IMR-90 (cell line): ENCODE data around the gene OTC. TPM values are rescaled to one million over a fixed set of nuclear protein-coding genes. Genes with fewer than 3 reads are reported as not detected.

Experiments
- ATAC-seq: fragments of 200-7000 bp; cut with Tn5 transposase; 2 replicates; pipeline ENCODE4 v1.9.1; 2020; ENCODE audit warnings: low read depth, mild to moderate bottlenecking, moderate library complexity
- BruUV-seq: library from RNA; stranded (reverse); fragments of 400-500 nt; replicated peaks from 2 replicates; lab custom pipeline; 2021; lab: Mats Ljungman, UMichigan
- CTCF ChIA-PET: fragments of 300-600 bp; formaldehyde crosslinking; extraction: SDS; loops from one replicate; lab custom pipeline; 2021; ENCODE audit warnings: antibody characterized with exemption; lab: Yijun Ruan, JAX
- POLR2A ChIA-PET: fragments of 300-600 bp; sonication (Branson Sonifier 250); formaldehyde crosslinking; loops from one replicate; lab custom pipeline; 2022; ENCODE audit warnings: antibody characterized with exemption; ENCODE audit not compliant: unreplicated experiment; lab: Charles Lee
- DNase-seq: peaks from one replicate; pipeline ENCODE4 v3.0.0; 2013
- H2AFZ ChIP-seq: replicated peaks from 2 replicates; pipeline ENCODE3; 2013; ENCODE audit warnings: low read length, mild to moderate bottlenecking; ENCODE audit not compliant: poor library complexity
- H2AK5ac ChIP-seq: 2 replicates; pipeline ENCODE4 v1.6.1; 2013; ENCODE audit warnings: low read depth, low read length, inconsistent platforms
- H2AK9ac ChIP-seq: replicated peaks from 2 replicates; pipeline ENCODE3; 2013; ENCODE audit warnings: mild to moderate bottlenecking, low read depth, low read length, moderate library complexity; ENCODE audit not compliant: poor library complexity
- H2BK120ac ChIP-seq: 2 replicates; pipeline ENCODE4 v1.6.1; 2013; ENCODE audit warnings: low read depth, low read length, inconsistent platforms
- H2BK15ac ChIP-seq: 3 replicates; pipeline ENCODE4 v1.6.1; 2013; ENCODE audit warnings: low read depth, low read length, inconsistent platforms
- H2BK20ac ChIP-seq: 2 replicates; pipeline ENCODE4 v1.6.1; 2013; ENCODE audit warnings: low read depth, mild to moderate bottlenecking, inconsistent platforms, low read length, moderate library complexity
- H2BK5ac ChIP-seq: 2 replicates; pipeline ENCODE4 v1.6.1; 2013; ENCODE audit warnings: mild to moderate bottlenecking, low read depth, low read length, inconsistent platforms; ENCODE audit not compliant: poor library complexity, severe bottlenecking
- H3K14ac ChIP-seq: replicated peaks from 2 replicates; pipeline ENCODE4 v1.6.1; 2013; ENCODE audit warnings: low read depth, low read length, inconsistent platforms
- H3K18ac ChIP-seq: 2 replicates; pipeline ENCODE4 v1.6.1; 2013; ENCODE audit warnings: low read depth, low read length, control low read depth
- H3K23ac ChIP-seq: 2 replicates; pipeline ENCODE4 v1.6.1; 2013; ENCODE audit warnings: low read depth, low read length, inconsistent platforms
- H3K27ac ChIP-seq: 2 replicates; pipeline ENCODE4 v1.5.1; 2013; ENCODE audit warnings: mild to moderate bottlenecking, control low read depth, low read length; ENCODE audit not compliant: insufficient read depth
- H3K27me3 ChIP-seq: 2 replicates; pipeline ENCODE4 v1.6.1; 2013; ENCODE audit warnings: low read length; ENCODE audit not compliant: control insufficient read depth, insufficient read depth
- H3K36me3 ChIP-seq: 2 replicates; pipeline ENCODE4 v1.6.1; 2013; ENCODE audit warnings: low read length, mixed read lengths; ENCODE audit not compliant: control insufficient read depth, insufficient read depth
- H3K4ac ChIP-seq: 2 replicates; pipeline ENCODE4 v1.6.1; 2013; ENCODE audit warnings: low read depth, low read length, inconsistent platforms
- H3K4me1 ChIP-seq: 2 replicates; pipeline ENCODE4 v1.6.1; 2013; ENCODE audit warnings: low read length, mixed read lengths; ENCODE audit not compliant: control insufficient read depth, insufficient read depth
- H3K4me2 ChIP-seq: 2 replicates; pipeline ENCODE4 v1.6.1; 2013; ENCODE audit warnings: low read depth, mild to moderate bottlenecking, control low read depth, low read length, moderate library complexity
- H3K4me3 ChIP-seq: 2 replicates; pipeline ENCODE4 v1.5.1; 2013; ENCODE audit warnings: low read depth, mild to moderate bottlenecking, control low read depth, low read length, moderate library complexity; ENCODE audit not compliant: insufficient read depth
- H3K56ac ChIP-seq: 2 replicates; pipeline ENCODE4 v1.6.1; 2013; ENCODE audit warnings: low read length, inconsistent platforms; ENCODE audit not compliant: insufficient read depth; ENCODE audit errors: extremely low read depth
- H3K79me1 ChIP-seq, 2 experiments: 2 replicates each; pipeline ENCODE4 v1.6.1; 2013; ENCODE audit warnings: low read length in 2 of 2, inconsistent platforms in 1 of 2, low read depth in 1 of 2
- H3K9ac ChIP-seq: 2 replicates; pipeline ENCODE4 v1.6.1; 2013; ENCODE audit warnings: low read depth, low read length, control low read depth
- H3K9me1 ChIP-seq: 2 replicates; pipeline ENCODE4 v1.6.1; 2013; ENCODE audit warnings: low read length, inconsistent platforms; ENCODE audit not compliant: insufficient read depth
- H3K9me3 ChIP-seq: 2 replicates; pipeline ENCODE4 v1.6.1; 2013; ENCODE audit warnings: low read length; ENCODE audit not compliant: control insufficient read depth, insufficient read depth
- H4K20me1 ChIP-seq: 2 replicates; pipeline ENCODE4 v1.6.1; 2013; ENCODE audit warnings: low read length, inconsistent platforms; ENCODE audit not compliant: insufficient read depth
- H4K5ac ChIP-seq: 2 replicates; pipeline ENCODE4 v1.6.1; 2013; ENCODE audit warnings: mild to moderate bottlenecking, low read depth, low read length, control low read depth
- H4K8ac ChIP-seq, 2 experiments: 2 replicates each; pipeline ENCODE4 v1.6.1; 2013; ENCODE audit warnings: low read depth in 2 of 2, low read length in 2 of 2, control low read depth in 1 of 2, inconsistent platforms in 1 of 2
- H4K91ac ChIP-seq: 2 replicates; pipeline ENCODE4 v1.6.1; 2013; ENCODE audit warnings: low read depth, low read length, inconsistent platforms; ENCODE audit not compliant: insufficient read depth
- CTCF ChIP-seq: conservative IDR thresholded peaks from 2 replicates; pipeline ENCODE4 v1.5.1; 2012; ENCODE audit warnings: mild to moderate bottlenecking, low read depth, low read length, improper control_type of control experiment
- ELK1 ChIP-seq: fragments of 150-350 bp; IDR thresholded peaks from 2 replicates; pipeline ENCODE4 v1.6.1; 2016; ENCODE audit warnings: low read depth, mild to moderate bottlenecking, low read length, moderate library complexity, borderline replicate concordance
- FOS ChIP-seq: fragments of 150-350 bp; IDR thresholded peaks from 2 replicates; pipeline ENCODE4 v1.6.1; 2016; ENCODE audit warnings: low read depth, low read length
- NFE2L2 ChIP-seq: fragments of 150-350 bp; IDR thresholded peaks from 2 replicates; pipeline ENCODE4 v1.6.1; 2016; ENCODE audit warnings: low read depth, mild to moderate bottlenecking, low read length
- POLR2A ChIP-seq: IDR thresholded peaks from 2 replicates; pipeline ENCODE4 v1.6.1; 2012; ENCODE audit warnings: mild to moderate bottlenecking, low read depth, low read length
- RCOR1 ChIP-seq: IDR thresholded peaks from 2 replicates; pipeline ENCODE4 v1.6.1; 2012; ENCODE audit warnings: mild to moderate bottlenecking, low read length, improper control_type of control experiment; ENCODE audit not compliant: insufficient replicate concordance
- SMC3 ChIP-seq: fragments of 150-350 bp; IDR thresholded peaks from 2 replicates; pipeline ENCODE4 v1.6.1; 2016; ENCODE audit warnings: low read depth, mild to moderate bottlenecking, antibody characterized with exemption, low read length, moderate library complexity
- USF2 ChIP-seq: fragments of 150-350 bp; IDR thresholded peaks from 2 replicates; pipeline ENCODE4 v1.6.1; 2017; ENCODE audit warnings: mild to moderate bottlenecking, antibody characterized with exemption, low read length, low read depth
- WGBS, 2 experiments: methylation state at CpG; one replicate each; pipeline versions ENCODE4 v1.1.5 to v1.1.7; 2013; ENCODE audit warnings: missing lambda C conversion rate in 2 of 2; ENCODE audit not compliant: insufficient read length in 1 of 2; ENCODE audit errors: extremely low coverage in 2 of 2; 5-methylcytosine and 5-hydroxymethylcytosine counted together
- dilution Hi-C: fragments of 300-500 bp; cut with HindIII; formaldehyde crosslinking; loops from one replicate; pipeline ENCODE4 v1.14.3; 2018; ENCODE audit warnings: low sequenced_read_pairs; ENCODE audit not compliant: unreplicated experiment
- in situ Hi-C: fragments of 300-500 bp; cut with MboI; formaldehyde crosslinking; loops from 3 replicates; pipeline ENCODE4 v1.14.3; 2019; ENCODE audit warnings: low sequenced_read_pairs, inconsistent platforms, mixed read lengths
- intact Hi-C: fragments of 100-400 bp; cut with micrococcal nuclease; formaldehyde crosslinking; loops from 2 replicates; pipeline ENCODE4 v1.10.0; 2022
- polyA plus RNA-seq, 3 experiments: library from polyadenylated mRNA; depleted of rRNA; stranded (reverse); fragments of >200 nt; gene quantifications; 2 replicates each; pipeline ENCODE4 v1.2.3, GENCODE V29; 2012; ENCODE audit warnings: low replicate concordance in 1 of 3
- total RNA-seq: library from RNA; depleted of rRNA; stranded (reverse); fragments of >200 nt; gene quantifications from 2 replicates; pipeline ENCODE4 v1.2.3, GENCODE V29; 2012

The OTC gene
- total and polyA plus RNA-seq, 2 of the 4 experiments (the other 2 are of a cell fraction) = not detected

GRCh38 chrX:38327007-38327774, 25.2 kb upstream of the OTC start, which contains the start of gene RPGR (continued):
- TF ChIP-seq CTCF = peak; percentile 81

- peak overlapping the region; percentile 28; the same call in 1 of the 2 replicates for H4K5ac ChIP-seq
- H2AK9ac ChIP-seq = peak overlapping the region; percentile 58
- H3K27ac ChIP-seq = no peak overlapping the region
- no peak overlapping the region for H4K91ac ChIP-seq
- H3K4me1 ChIP-seq = no peaks in the 10 kb centered on the region
- H2BK20ac ChIP-seq = peak overlapping the region; percentile 71
- H3K4me2 ChIP-seq = peak overlapping the region; percentile 73
- H3K36me3 ChIP-seq = no peaks in the 10 kb centered on the region
- 0 out of 4 replicates have a peak, but pooled peaks cover 0 to 3% of the 10 kb centered on the region in 2 experiments for H3K79me1 ChIP-seq
- H2BK15ac ChIP-seq = no peak overlapping the region
- no peak overlapping the region for H3K18ac ChIP-seq
- no peaks in the 10 kb centered on the region for H3K27me3 ChIP-seq
- H2AFZ ChIP-seq = peak overlapping the region; percentile 98
- no peak for DNase-seq
- H2BK5ac ChIP-seq = no peak overlapping the region
- no peak overlapping the region for H2AK5ac ChIP-seq
- no peaks in the 10 kb centered on the region for H3K9me3 ChIP-seq
- intact Hi-C loops = loop anchor here (1.0 to 5.0 kb wide), 5 partner anchors 65 to 455 kb away; partner anchors contain the start of gene SRPX
- H4K8ac ChIP-seq = peak overlapping the region; percentile 67 to 94
- CTCF ChIA-PET = interaction anchor here (0.9 to 1.8 kb wide), 6 partner anchors 10 to 146 kb away, joined by 3 to 8 read pairs (median 4); no protein-coding TSS in a partner anchor
- no peaks in the 10 kb centered on the region for H4K20me1 ChIP-seq
- dilution Hi-C loops = no loop called here
- in situ Hi-C loops = no loop called here
- no CpG with 5 or more reads among the region's 4 CpGs for WGBS, 2 experiments
- no peak overlapping the region; the same call in 1 of the 2 replicates for H3K9ac ChIP-seq
- no peak for ATAC-seq
- H3K9me1 ChIP-seq = no peaks in the 10 kb centered on the region
- peak overlapping the region; percentile 27; the same call in 1 of the 2 replicates for H3K4me3 ChIP-seq
- peak overlapping the region; percentile 60 for H3K4ac ChIP-seq
- no peak overlapping the region for H3K56ac ChIP-seq
- H3K14ac ChIP-seq = 0 out of 2 replicates have a peak overlapping the region, but pooled peaks have one; percentile 55
- POLR2A ChIA-PET = no interaction called here
- H2BK120ac ChIP-seq = 0 out of 2 replicates have a peak overlapping the region, but pooled peaks have one; percentile 57
- BruUV-seq = no TSS peak
- H3K23ac ChIP-seq = no peak overlapping the region
- TF ChIP-seq FOS (no peak), ELK1 (no peak), USF2 (no peak), SMC3 (no peak), CTCF (no peak), POLR2A (no peak), RCOR1 (no peak), NFE2L2 (no peak)
Measured at GRCh38 chrX:38327775-38328081, 24.7 kb upstream of the OTC start.
